Right atrium auricular region (tissue), 2 donors: ENCODE measurements around the gene PCDHB3. TPM values are rescaled to one million over a fixed set of nuclear protein-coding genes. Genes with fewer than 3 reads are reported as not detected.
"Not testable (repeated sequence)": the region's sequence is repeated elsewhere in the genome, so short reads cannot be mapped to it uniquely, and the experiment has no call there.

Experiments used
- DNase-seq: peaks from one replicate; pipeline ENCODE4 v3.0.0-alpha.2; 2019; ENCODE audit warnings: low spot score
- H3K27ac ChIP-seq, 2 donors: fragments of 200-600 bp; sonication (generic); 1 replicate in 1 of 2; 2 replicates in 1 of 2; pipeline ENCODE4 v1.5.1; 2016 to 2019
- H3K27me3 ChIP-seq, 2 donors: fragments of 200-600 bp; sonication (generic); one replicate each; pipeline versions ENCODE4 v1.5.1 to v1.6.0; 2017 to 2019
- H3K36me3 ChIP-seq: fragments of 200-600 bp; sonication (generic); one replicate; pipeline ENCODE4 v1.5.1; 2016
- H3K4me1 ChIP-seq, 2 donors: fragments of 200-600 bp; sonication (generic); one replicate each; pipeline versions ENCODE4 v1.5.1 to v1.6.0; 2017 to 2019
- H3K4me3 ChIP-seq, 2 donors: fragments of 200-600 bp; sonication (generic); 1 replicate in 1 of 2; 2 replicates in 1 of 2; pipeline ENCODE4 v1.5.1; 2017 to 2019; ENCODE audit warnings: mild to moderate bottlenecking in 1 of 2, moderate library complexity in 1 of 2
- H3K9me3 ChIP-seq, 2 donors: fragments of 200-600 bp; sonication (generic); one replicate each; pipeline ENCODE4 v1.5.1; 2019
- total RNA-seq, 2 donors: library from RNA; depleted of rRNA; stranded (reverse); fragments of >200 nt; gene quantifications; one replicate each; pipeline ENCODE4 v1.1.0, GENCODE V29; 2016
- TF ChIP-seq, protein P1 (sequence below), 2 donors: fragments of 200-600 bp; sonication (generic); IDR thresholded peaks; one replicate each; pipeline ENCODE4 v1.5.1; 2019; ENCODE audit warnings: antibody characterized with exemption in 2 of 2

Gene PCDHB3
- total RNA-seq, 2 donors from 2014 or later = 0.63 to 0.83 TPM

GRCh38 chr5:141105350-141105749 is 5.1 kb downstream of the PCDHB3 start:
- DNase-seq = no peak
- Histone ChIP-seq H3K4me3 (no peak overlapping the region), H3K27me3 (no peaks in the 10 kb centered on the region), H3K36me3 (no peaks in the 10 kb centered on the region), H3K9me3 (peaks cover 0 to 9% of the 10 kb centered on the region in 2 donors), H3K27ac (no peak overlapping the region), H3K4me1 (no peaks in the 10 kb centered on the region)
- TF ChIP-seq, protein P1, sequence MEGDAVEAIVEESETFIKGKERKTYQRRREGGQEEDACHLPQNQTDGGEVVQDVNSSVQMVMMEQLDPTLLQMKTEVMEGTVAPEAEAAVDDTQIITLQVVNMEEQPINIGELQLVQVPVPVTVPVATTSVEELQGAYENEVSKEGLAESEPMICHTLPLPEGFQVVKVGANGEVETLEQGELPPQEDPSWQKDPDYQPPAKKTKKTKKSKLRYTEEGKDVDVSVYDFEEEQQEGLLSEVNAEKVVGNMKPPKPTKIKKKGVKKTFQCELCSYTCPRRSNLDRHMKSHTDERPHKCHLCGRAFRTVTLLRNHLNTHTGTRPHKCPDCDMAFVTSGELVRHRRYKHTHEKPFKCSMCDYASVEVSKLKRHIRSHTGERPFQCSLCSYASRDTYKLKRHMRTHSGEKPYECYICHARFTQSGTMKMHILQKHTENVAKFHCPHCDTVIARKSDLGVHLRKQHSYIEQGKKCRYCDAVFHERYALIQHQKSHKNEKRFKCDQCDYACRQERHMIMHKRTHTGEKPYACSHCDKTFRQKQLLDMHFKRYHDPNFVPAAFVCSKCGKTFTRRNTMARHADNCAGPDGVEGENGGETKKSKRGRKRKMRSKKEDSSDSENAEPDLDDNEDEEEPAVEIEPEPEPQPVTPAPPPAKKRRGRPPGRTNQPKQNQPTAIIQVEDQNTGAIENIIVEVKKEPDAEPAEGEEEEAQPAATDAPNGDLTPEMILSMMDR (IDR thresholded peaks at IDR 0.05) = no peak

GRCh38 chr5:141119250-141119649 is 19.0 kb downstream of the PCDHB3 start:
- H3K9me3 ChIP-seq = peaks cover 5 to 45% of the 10 kb centered on the region in 2 donors
- no peaks in the 10 kb centered on the region for H3K36me3 ChIP-seq
- no peak overlapping the region for H3K4me3 ChIP-seq
- no peak for DNase-seq
- H3K27ac ChIP-seq = no peak overlapping the region
- H3K4me1 ChIP-seq = no peaks in the 10 kb centered on the region
- no peaks in the 10 kb centered on the region for H3K27me3 ChIP-seq
- TF ChIP-seq, protein P1 (IDR thresholded peaks at IDR 0.05) = no peak

- DNase-seq = no peak
- Histone ChIP-seq H3K9me3 (peaks cover 5 to 23% of the 10 kb centered on the region in 2 donors), H3K4me1 (no peaks in the 10 kb centered on the region), H3K4me3 (peak within 1 kb of the TSS; percentile 19 to 25), H3K36me3 (no peaks in the 10 kb centered on the region), H3K27me3 (no peaks in the 10 kb centered on the region), H3K27ac (no peak within 1 kb of the TSS)
- TF ChIP-seq, protein P1 (IDR thresholded peaks at IDR 0.05) = peak in 1 of 2 donors; percentile 49
These were observed 21.3 kb downstream of the PCDHB3 start, which contains the start of gene PCDHB4 for GRCh38 chr5:141121563-141121962. Gene PCDHB4 (plus strand): TSS chr5:141121818. CDS start chr5:141121999, 181 bp downstream.

DNA sequence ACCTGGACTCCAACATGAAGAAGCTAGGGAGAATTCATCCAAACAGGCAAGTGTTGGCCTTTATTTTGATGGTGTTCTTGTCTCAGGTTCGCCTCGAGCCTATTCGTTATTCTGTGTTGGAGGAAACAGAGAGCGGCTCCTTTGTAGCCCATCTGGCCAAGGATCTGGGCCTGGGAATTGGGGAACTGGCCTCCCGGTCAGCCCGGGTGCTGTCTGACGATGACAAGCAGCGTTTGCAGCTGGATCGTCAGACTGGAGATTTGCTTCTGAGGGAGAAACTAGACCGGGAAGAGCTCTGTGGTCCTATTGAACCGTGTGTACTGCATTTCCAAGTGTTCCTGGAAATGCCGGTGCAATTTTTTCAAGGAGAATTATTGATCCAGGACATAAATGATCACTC is 21.7 kb downstream of the PCDHB3 start:
- no peak for DNase-seq
- Histone ChIP-seq H3K36me3 (no peaks in the 10 kb centered on the region), H3K4me3 (peak overlapping the region; percentile 19 to 25), H3K9me3 (peaks cover 5 to 18% of the 10 kb centered on the region in 2 donors), H3K27ac (no peak overlapping the region), H3K27me3 (no peaks in the 10 kb centered on the region), H3K4me1 (no peaks in the 10 kb centered on the region)
- TF ChIP-seq, protein P1 (IDR thresholded peaks at IDR 0.05) = no peak

- not testable (repeated sequence) for H3K27ac ChIP-seq, H3K36me3 ChIP-seq, H3K4me1 ChIP-seq, H3K27me3 ChIP-seq, DNase-seq
- Histone ChIP-seq H3K9me3 (peaks cover 5 to 14% of the 10 kb centered on the region in 2 donors), H3K4me3 (peak overlapping the region in 1 of 2 donors; percentile 3)
These were observed 23.3 kb downstream of the PCDHB3 start for GRCh38 chr5:141123396-141124135.

- no peaks in the 10 kb centered on the region for H3K27me3 ChIP-seq
- H3K27ac ChIP-seq = no peak overlapping the region
- H3K36me3 ChIP-seq = no peaks in the 10 kb centered on the region
- no peak overlapping the region for H3K4me3 ChIP-seq
- H3K4me1 ChIP-seq = no peaks in the 10 kb centered on the region
- H3K9me3 ChIP-seq = peaks cover 0 to 19% of the 10 kb centered on the region in 2 donors
- TF ChIP-seq, protein P1 (IDR thresholded peaks at IDR 0.05) = no peak
- no peak for DNase-seq
These were observed 27.0 kb downstream of the PCDHB3 start for GRCh38 chr5:141127305-141127704.
